HG02759 (cell line): ENCODE results near the gene F12.
A peak's percentile ranks its signal among the peaks of the same experiment; 100 is the strongest.
"Not testable (repeated sequence)": the region's sequence is repeated elsewhere in the genome, so short reads cannot be mapped to it uniquely, and the experiment has no call there.

Source experiments
- ATAC-seq: cut with Tn5 transposase; IDR thresholded peaks from one replicate; pipeline ENCODE4 v1.9.1; 2021; ENCODE audit warnings: mild to moderate bottlenecking, moderate library complexity; ENCODE audit not compliant: unreplicated experiment

Gene F12

DNA sequence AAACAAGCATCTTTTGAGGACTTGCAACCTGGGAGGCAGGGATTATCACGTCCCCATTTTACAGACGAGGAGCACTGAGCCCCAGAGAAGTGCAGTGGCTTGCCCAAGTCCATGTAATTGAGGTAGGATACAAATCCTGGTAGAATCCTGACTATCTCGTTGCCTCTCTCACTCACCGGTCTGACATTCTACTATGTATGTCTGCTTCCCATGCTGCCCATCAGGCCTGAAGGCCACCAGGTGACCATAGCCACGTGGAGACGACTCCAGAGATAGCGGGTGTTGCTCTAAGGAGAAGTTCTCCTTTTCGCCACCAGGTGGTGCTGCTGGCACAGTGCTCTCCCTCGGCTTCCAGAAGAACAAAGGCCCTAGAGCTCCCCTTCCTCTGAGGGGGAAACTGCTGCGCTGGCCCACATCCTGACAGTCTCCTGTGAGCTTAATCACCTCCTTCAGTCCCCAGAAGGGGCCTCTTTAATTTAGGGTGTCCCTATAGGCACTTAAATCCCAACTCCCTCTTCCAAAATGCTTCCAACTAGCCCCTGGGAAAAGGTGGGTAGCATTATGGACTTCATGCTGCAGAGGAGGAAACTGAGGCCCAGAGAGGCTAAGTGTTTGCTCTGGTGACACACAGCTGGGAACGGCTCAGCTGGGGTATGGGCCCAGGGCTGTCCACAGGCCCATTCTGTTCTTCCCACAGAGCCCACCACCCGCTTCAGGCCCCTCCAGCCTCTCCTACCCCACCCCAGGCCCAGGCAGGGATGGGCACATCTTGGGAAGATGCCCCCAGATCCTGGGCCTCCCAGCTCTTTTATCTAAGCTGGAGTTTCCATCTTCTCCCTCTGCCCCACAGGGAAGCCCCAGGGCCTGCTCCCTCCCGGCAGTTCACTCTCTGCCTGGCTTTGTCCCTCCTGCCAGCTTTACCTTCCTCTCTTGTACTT is 18.7 kb downstream of the F12 start:
- ATAC-seq = peak; percentile 61

DNA sequence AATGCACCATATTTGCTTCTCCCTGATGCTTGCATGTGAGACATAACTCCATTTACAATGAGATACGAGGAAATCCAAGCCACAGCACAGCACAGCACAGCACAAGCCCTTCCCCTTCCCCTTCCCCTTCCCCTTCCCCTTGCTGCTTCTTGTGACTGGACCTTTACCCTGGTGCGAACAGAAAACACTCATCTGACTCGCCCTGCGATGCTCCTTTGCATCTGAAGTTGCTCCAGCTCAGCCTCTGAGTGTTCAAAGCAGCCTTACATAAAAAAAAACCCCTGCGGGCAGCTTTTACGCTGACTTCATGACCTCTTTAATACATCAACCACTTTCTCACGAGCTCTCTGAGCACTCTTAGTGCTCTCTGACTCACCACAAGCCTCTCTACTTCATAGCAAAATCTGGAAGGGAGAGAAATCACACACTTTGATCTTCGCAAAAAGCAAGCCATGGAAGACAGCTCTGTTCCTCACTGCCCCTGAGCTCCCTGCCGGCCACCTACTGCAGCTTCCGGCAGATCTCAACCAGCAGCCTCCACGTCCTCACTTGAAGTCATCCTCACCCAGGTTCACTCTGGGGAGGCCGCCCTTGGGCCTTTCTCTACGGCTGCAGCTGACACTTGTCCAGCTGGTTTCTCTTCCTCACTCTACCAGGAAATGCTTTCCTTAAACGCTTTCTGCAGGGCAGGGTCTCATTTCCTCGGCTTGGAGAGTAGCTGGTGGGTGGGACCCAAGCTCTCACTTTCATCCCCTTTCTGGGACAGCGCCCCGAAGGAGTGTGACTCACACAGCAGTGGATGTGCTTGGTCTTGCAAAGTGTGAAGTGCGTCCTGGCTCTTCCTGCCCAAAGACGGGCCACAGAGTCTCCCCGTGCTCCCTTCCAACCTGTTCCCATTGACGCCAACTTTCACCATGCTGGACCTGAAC is 19.9 kb downstream of the F12 start:
- ATAC-seq = peak; percentile 35

DNA sequence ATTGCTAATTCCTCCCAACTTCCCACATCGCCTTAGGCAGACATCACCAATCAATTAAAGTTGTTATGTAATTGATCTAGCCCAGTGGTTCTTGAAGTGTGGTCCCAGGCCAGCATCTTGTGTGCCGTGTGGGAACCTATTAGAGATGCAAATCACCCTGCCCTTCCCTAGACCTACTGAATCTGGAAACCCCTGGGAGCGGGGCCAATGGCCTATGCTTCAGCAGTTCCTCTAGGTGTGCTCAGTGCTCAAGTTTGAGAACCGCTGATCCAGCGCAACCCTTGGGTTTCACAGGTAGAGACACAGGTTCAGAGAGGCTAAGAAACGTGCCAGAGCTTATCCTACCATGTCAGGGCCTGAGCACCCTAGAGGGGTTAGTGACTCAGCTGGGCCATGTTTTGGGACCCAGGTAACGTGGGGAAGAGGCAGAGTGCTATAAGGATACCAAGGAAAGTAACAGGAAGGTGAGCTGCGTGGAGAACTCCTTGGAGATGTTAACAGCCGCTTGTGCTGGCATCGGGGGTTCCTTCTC is 20.8 kb downstream of the F12 start:
- ATAC-seq = no peak

DNA sequence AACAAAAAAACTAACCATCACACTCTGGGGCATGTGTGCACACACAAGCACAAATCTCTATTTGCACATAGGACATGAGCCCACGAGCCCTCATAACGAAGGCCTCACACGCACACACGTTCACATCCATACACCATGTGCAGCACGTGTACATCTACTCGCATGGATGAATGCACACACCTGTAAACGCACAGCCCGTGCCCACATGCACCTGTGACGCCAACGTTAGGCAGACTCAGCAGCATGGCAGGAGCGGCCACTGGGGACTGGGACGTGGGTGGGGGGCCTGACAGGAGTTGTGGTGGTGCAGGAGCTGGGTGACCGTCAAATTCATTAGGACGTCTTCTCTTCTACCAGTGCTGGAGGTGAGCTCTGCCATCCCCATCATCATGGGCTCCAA is 22.0 kb downstream of the F12 start:
- no peak for ATAC-seq

DNA sequence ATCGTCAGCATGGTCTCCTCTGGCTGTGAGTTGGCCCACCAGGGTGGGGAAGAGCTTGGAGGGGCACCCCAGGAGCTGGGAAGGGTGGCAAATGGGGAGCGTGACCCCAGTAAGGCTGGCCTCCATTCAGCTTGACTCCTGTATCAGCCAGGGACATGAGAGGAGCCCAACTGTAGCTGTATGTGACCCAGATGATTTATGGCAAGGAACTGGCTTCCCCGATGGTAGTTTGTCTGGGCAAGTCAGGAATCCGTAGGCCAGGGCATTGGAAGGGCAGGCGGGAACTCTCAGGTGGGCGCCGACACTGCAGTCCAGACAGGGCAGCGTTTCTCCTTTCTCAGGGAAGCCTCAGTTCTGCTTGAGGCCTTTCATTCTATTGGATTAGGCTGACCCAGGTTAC is 22.8 kb downstream of the F12 start:
- ATAC-seq = no peak

DNA sequence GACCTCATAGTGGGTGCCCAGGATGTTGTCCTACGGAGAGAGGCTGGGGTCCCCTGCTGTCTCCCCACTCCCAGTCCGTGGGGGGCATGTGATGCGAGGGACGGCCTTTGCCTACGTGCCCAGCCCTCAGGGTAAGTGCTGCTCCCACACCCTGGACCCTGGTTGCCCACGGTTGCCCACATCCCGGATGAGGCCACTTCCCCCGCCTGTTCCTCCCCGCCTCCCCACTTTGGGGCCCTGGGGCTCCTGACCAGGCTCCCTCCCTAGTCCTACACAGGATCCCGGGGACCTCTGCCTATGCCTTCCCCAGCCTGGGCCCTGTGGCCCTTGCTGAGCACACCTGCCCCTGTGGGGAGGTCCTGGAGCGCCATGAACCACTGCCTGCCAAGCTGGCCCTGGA is 23.6 kb downstream of the F12 start:
- ATAC-seq = no peak

DNA sequence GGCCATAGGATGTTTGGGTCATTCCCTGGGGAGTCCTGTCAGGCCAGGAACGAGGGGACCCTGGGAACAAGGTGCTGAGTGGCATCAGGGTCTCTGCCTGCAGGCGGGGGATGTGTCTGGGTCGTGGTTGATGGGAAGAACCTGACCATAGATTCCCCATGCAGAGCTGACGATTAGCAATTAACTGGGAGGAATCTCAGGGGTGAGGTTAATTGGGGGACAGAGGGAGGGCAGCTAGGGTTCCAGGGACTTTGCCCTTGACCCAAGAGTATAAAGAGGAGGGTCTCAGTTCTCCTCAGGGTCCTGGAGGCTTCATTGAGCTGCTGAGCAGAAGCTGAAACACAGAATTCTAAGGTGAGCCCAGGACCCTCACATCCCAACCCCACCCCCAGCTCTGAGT is 25.2 kb downstream of the F12 start, which contains the start of gene SLC34A1:
TSS of gene SLC34A1 (plus strand) at position 301 of the 400 bp plus-strand sequence. CDS start 1,308 bp downstream, outside the sequence.
- ATAC-seq = no peak

DNA sequence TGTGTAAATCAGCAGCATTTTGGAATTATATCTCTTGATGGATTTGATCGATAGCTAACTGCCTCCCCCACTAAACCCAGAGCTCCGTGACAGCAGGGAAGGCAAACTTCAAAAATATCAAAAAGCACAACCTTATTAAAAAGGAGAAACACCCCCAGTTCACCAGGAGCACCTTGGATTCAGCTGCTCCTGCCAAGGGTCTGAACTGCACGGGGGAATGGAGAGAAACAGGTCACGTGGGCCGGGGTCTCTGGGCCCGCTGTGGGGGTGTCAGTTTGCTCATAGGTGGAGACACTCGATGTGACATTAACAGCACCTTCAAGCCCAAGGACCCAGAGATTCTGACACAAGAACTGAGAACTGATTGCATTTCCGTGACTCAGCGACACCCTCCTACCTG is 26.2 kb downstream of the F12 start:
- ATAC-seq = no peak

DNA sequence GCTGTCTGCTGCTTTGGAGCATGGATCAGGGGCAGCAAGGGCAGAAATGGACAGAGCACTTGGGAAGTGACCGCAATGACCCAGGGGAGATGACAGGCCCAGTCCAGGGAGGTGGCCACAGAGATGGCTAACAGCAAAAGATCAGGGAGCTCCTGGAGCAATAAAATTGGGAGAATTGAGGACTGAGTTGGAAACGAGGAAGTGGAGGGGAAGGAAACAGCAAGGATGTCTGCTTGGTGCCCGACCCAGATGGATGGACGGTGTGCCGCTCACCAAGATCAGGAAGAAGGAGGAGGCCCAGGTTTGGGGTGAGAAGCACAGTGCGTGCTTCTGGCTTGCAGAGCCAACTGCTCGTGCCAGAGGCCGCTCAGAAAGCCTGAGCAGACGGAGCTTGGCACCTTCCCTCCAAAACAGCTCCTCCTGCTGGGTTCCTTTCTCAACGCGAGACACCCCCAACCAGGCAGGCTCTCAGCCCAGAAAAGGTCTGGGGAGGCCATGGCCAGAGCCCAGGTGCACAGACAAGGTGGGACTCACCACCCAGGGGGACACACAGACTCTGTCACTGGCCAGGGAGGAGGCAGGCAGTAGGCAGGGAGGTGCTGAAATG is 26.8 kb downstream of the F12 start:
- no peak for ATAC-seq

DNA sequence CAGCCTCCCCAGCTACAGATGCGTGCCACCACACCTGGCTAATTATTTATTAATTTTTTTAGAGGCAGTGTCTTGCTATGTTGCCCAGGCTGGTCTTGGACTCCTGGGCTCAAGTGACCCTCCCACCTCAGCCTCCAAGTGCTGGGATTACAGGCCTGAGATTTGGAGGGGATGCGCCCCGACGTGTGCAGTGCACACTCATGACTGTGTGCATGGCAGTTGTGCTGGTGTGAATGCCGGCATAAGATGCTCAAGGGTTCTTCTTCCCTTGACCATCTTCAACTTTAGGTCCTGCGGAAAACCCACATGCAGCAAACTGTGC is 28.6 kb downstream of the F12 start:
- ATAC-seq = no peak

DNA sequence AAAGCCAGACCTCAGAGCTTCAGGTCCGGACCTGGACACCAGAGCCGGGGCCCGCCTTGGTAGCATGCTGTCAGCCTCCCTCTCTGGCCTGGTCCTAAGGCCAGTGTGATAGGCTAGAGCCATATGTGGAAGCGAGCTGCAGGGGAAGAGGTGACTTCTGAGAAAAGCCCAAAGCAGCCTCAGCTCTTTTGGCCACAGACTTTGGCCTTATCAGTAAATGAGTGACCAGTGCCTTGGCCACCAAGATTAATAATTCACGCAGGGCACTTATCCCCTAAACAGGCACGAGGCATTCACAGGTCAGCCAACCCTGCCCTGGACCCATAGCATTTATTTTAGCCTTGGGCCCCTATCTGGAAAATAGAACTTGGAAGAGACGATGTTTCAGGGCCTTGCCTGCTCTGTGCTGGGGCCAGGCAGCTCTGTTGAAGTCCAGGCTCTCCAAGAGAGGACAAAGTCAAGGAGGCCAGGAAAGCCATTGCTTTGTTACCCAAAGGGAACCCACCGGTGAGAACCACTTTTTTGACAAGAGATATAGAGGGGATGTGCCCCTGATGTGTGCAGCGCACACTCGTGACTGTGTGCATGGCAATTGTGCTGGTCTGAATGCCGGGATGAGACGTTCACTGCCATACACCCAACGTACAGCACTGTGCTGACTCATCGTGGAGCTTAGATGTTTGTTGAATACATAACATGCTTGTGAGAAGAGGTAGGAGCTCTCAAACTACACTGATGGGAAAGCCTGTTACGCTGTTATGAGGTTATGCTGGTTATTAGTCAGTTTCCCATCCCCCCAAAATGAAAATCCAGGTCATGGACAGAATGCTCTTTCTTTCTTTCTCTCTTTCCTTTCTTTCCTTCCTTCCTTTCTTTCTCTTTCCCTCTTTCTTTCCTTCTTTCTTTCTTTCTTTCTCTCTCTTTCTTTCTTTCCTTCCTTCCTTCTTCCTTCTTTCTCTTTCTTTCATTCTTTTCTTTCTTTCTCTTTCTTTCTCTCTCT is 30.2 kb downstream of the F12 start:
- ATAC-seq = peak; percentile 56

DNA sequence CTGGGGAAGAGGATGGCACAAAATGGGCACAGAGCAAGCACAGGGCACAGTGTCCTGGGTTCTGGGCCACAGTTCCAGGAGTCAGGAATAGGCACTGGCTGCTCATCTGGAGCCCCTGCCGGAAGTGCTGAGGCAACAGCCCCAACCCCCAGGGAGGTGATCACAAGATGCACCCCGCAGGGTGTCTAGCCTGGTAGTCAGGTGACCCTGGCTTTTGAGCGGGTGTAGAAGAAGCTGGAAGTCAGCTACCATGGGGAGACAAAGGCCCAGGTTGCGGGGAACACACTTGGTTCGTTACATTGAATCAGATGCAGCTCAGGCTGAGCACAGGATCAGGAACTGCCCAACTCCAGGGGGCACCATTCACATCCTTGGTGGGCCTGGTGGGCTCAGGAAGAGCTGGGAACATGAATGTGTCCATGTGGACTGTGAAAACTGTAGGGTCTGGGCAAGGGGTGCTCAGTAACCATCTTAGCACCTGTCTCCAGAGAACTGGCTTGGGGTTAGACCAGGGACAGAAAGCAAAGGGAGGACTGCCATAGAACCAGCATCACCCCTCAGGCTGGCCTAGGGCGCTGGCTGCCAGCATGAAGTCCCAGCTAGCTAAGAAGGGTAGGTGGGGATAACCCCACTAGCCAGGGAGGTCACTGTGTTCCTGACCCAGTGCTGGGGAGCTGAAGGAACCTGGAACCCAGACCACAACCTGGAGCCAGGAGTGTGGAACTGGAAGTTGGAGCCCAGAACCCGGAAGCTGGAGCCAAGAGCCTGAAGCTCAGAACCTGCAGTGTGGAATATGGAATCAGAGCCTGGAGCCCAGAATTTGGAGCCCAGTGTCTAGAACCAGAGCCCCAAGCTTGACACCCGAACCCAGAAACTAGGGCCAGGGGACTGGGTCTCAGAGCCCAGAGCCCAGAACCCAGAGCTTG is 31.2 kb downstream of the F12 start:
- ATAC-seq = no peak

DNA sequence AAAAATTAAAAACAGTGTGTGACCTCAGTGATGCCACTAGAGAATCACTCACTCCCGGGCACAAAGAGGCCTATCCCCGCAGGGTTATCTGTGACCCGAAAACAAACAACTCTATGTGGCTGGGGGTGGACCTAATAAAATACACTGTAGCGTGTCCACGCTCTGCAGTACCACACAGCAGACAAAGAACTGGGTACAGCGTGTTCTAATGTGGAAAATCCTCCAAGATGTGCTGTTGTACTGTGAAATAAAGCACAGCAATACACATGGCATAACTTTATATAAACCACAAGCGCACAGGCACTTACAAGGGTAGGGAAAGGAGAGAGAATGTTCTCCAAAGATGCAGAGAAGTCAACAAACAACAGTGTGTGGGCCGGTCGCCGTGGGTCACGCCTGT is 33.3 kb downstream of the F12 start:
- no peak for ATAC-seq

DNA sequence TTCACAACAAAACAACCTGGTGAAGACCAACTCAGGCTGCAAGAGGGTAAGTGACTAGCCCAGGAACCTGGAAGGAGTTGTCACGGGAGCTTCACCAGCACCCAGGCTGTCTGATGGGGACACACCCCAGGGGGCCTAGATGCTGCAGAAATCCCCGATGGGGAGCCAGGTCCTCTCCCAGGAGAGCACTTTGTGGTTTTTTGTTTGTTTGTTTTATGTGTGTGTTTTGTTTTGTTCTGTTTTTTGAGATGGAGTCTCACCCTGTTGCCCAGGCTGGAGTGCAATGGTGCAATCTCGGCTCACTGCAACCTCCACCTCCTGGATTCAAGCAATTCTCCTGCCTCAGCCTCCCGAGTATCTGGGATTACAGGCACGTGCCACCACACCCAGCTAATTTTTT is 33.8 kb downstream of the F12 start:
- ATAC-seq = not testable (repeated sequence)

DNA sequence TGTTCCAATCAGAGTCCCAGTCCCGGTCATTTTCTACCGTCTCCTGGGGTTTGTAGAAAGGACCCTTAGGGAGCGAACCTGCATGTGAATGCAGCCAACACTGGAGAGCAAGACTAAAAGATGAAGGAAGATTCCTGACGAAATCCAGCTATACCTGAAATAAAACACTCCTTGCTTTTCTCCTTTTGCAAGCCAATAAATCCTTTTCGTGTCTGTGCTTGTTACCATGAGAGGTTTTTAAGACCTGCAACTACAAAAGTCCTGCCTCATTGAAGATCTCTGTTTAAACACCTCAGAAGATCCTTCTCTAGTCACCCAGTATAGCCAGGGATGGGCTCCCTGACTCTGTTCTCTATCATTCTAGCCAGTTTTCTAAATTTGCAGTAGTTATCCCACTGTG is 35.2 kb downstream of the F12 start:
- ATAC-seq = no peak

DNA sequence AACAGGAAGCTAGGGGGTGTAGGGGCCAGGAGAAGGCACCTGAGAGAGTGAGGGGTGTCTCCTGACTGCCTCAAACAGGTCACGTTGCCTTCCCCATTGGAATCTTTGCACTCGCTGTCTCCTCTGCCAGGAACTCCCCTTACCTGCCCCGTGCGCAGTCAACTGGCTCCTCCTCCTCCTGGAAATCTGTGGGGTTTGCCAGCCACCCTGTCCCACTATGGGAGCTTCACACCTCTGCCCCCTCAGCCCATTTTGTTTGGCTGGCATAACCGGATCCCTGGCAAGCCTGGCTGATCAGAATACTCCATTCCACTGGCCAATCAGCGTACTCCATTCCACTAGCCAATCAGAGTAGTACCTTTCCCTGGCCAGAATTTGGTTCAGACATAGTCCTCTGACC is 35.6 kb downstream of the F12 start:
- ATAC-seq = no peak

DNA sequence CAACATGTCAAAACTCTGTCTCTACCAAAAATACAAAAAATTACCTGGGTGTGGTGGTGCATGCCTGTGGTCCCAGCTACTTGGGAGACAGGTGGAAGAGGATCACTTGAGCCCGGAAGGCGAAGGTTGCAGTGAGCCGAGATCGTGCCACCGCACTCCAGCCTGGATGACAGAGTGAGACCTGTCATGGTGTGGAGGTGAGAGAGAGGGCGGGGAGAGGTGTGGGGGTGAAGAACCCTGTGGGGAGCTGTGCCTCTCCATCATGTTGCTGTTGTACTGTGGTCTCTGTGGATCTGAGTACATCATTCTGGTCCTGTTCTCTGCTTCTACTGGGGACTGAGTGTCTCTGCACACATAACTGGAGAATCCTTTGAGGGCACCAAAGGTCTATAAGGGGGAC is 36.5 kb downstream of the F12 start:
- ATAC-seq = no peak

DNA sequence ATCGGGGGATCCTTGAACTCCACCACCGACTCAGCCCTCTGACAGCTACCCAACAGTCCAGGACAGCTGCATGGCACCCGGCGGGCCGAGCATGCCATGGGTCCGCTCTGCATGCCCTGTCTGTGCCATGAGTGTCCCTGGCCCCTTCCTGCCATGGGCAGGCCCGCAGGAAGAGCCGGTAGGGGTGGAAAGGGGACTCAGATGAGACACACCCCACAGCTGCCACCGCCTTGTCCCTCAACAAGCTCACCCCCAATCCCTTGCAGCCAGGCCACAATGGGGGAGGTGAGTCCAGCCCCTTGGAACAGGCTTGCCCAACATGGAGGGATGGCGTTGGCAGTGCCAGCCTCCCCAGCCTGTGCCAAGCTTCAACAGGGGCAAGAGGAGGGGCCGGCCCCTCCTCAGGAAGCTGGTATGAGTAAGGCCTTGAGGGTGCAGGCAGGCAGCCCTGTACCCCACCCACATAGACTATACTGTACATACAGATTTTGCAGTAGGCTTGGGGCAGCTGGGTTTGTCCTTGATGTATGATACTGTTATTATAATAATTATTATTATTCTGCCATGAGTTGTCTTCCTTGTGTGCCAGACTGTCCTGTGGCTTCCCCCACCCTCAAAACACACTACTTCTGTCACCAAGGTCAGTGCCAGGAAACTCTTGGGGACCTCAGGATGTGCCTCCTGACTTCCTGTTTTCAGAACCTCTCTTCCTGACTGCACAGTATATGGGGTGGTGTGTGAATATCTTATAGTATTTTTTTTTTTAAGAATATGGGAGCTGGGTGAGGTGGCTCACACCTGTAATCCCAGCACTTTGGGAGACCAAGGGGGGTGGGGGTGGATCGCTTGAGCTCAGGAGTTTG is 37.1 kb downstream of the F12 start:
- ATAC-seq = no peak
